K562 (cell line): ENCODE results near the gene DUSP19. TPM values are rescaled to one million over a fixed set of nuclear protein-coding genes. Genes with fewer than 3 reads are reported as not detected.
A peak's percentile ranks its signal among the peaks of the same experiment; 100 is the strongest.

ENCODE experiments used
- ATF3 ChIP-seq, 2 experiments: fragments of 450-650 bp in 1 of 2; sonication (generic) in 1 of 2; formaldehyde crosslinking in 1 of 2; IDR thresholded peaks in 1 of 2; conservative IDR thresholded peaks in 1 of 2; 2 replicates each; pipeline versions ENCODE4 v1.6.1 to v1.8.1; 2016 to 2023; ENCODE audit warnings: mild to moderate bottlenecking in 2 of 2, moderate library complexity in 2 of 2, inconsistent platforms in 1 of 2, missing genetic modification reagents in 1 of 2
- CHAMP1 ChIP-seq: fragments of 450-650 bp; IDR thresholded peaks from 2 replicates; pipeline ENCODE4 v1.6.1; 2016; ENCODE audit warnings: mild to moderate bottlenecking
- CTCFL ChIP-seq: IDR thresholded peaks from 2 replicates; pipeline ENCODE4 v1.6.1; 2011; ENCODE audit warnings: borderline replicate concordance, low read depth, mild to moderate bottlenecking, moderate library complexity, low read length; ENCODE audit not compliant: insufficient read depth, poor library complexity, severe bottlenecking
- E2F1 ChIP-seq: sonication (generic); formaldehyde crosslinking; IDR thresholded peaks from 2 replicates; pipeline ENCODE4 v1.8.1; 2023; ENCODE audit warnings: mild to moderate bottlenecking, missing genetic modification reagents, moderate library complexity
- FOXK1 ChIP-seq: sonication (generic); formaldehyde crosslinking; IDR thresholded peaks from 2 replicates; pipeline ENCODE4 v1.8.0; 2022; ENCODE audit warnings: missing genetic modification reagents, mild to moderate bottlenecking, borderline replicate concordance
- GMEB1 ChIP-seq: fragments of 250-450 bp; sonication (Bioruptor Pico); IDR thresholded peaks from 2 replicates; pipeline ENCODE4 v1.4.0; 2020; ENCODE audit warnings: mild to moderate bottlenecking
- HDAC2 ChIP-seq: fragments of 450-650 bp; IDR thresholded peaks from 2 replicates; pipeline ENCODE4 v1.6.1; 2016; ENCODE audit warnings: mild to moderate bottlenecking
- ILK ChIP-seq: fragments of 450-650 bp; IDR thresholded peaks from 2 replicates; pipeline ENCODE4 v1.6.1; 2016; ENCODE audit warnings: missing genetic modification characterization, low read depth, mild to moderate bottlenecking, missing compliant biosample characterization, moderate library complexity, borderline replicate concordance
- KAT7 ChIP-seq: sonication (generic); formaldehyde crosslinking; IDR thresholded peaks from 2 replicates; pipeline ENCODE4 v1.8.0; 2022; ENCODE audit warnings: missing genetic modification reagents, mild to moderate bottlenecking, borderline replicate concordance
- RBM22 ChIP-seq: fragments of 200-400 bp; formaldehyde crosslinking; IDR thresholded peaks from 2 replicates; pipeline ENCODE4 v1.6.1; 2018; ENCODE audit warnings: low read length, low read depth; ENCODE audit not compliant: poor library complexity, severe bottlenecking
- SPI1 ChIP-seq: IDR thresholded peaks from 2 replicates; pipeline ENCODE4 v1.6.1; 2011; ENCODE audit warnings: low read depth, low read length, control low read depth, borderline replicate concordance
- TAL1 ChIP-seq: fragments of 450-650 bp; IDR thresholded peaks from 2 replicates; pipeline ENCODE4 v1.6.1; 2016; ENCODE audit warnings: mild to moderate bottlenecking
- TRIM25 ChIP-seq: fragments of 450-650 bp; IDR thresholded peaks from 2 replicates; pipeline ENCODE4 v1.7.0; 2016; ENCODE audit warnings: borderline replicate concordance
- ZNF121 ChIP-seq: sonication (generic); formaldehyde crosslinking; conservative IDR thresholded peaks from 2 replicates; pipeline ENCODE4 v1.8.0; 2022; ENCODE audit warnings: missing genetic modification reagents
- ZNF668 ChIP-seq: fragments of 250-450 bp; sonication (Bioruptor Pico); IDR thresholded peaks from 2 replicates; pipeline ENCODE4 v1.8.0; 2022; ENCODE audit warnings: mild to moderate bottlenecking, inconsistent platforms
- polyA plus RNA-seq, 8 experiments: library from polyadenylated mRNA; depleted of rRNA in 4 of 8; stranded (reverse) in 5 of 8; unstranded in 3 of 8; fragments of >200 nt; fragmentation: Nextera tagmentation in 2 of 8; fragmentation: Illumina TruSeq in 1 of 8; extraction: Ambion mirVana in 2 of 8; extraction: Trizol in 1 of 8; gene quantifications; 2 replicates each; pipeline versions ENCODE4 v1.2.1 to v1.2.3, GENCODE V29; 2011 to 2014; ENCODE audit warnings: inconsistent platforms in 1 of 8, missing spikeins in 1 of 8
- total RNA-seq, 7 experiments: library from RNA; depleted of rRNA in 6 of 7; stranded (reverse); fragments of >200 nt in 6 of 7; fragmentation: Illumina TruSeq in 2 of 7; extraction: Trizol in 2 of 7; gene quantifications; 2 replicates each; pipeline versions ENCODE4 v1.2.1 to v1.2.3, GENCODE V29; 2011 to 2021; ENCODE audit warnings: low replicate concordance in 1 of 7

Gene DUSP19
- total and polyA plus RNA-seq, 9 of the 15 experiments (the other 6 are each of a cell fraction or from before 2014, with no cell fraction given) = 1.6 to 6.3 (median 3.1) TPM

- TF ChIP-seq KAT7 (CRISPR knock-in tag) = peak; percentile 83; the same call in 1 of the 2 replicates
- TF ChIP-seq ZNF668 = no peak
- 0 out of 2 replicates have a peak, but pooled peaks have one; percentile 21 for TF ChIP-seq ZNF121 (CRISPR knock-in tag)
- peak; percentile 98 for TF ChIP-seq SPI1
- peak; percentile 59 for TF ChIP-seq GMEB1 (CRISPR knock-in tag)
- TF ChIP-seq TRIM25 = no peak
- peak; percentile 96 for TF ChIP-seq HDAC2
- peak; percentile 70 for TF ChIP-seq RBM22
- TF ChIP-seq CTCFL = no peak
- TF ChIP-seq ILK (tag) = no peak
- peak; percentile 91; the same call in 1 of the 2 replicates for TF ChIP-seq FOXK1 (CRISPR knock-in tag)
- no peak for TF ChIP-seq TAL1
- TF ChIP-seq CHAMP1 = peak; percentile 80; the same call in 1 of the 2 replicates
- peak; percentile 91 for TF ChIP-seq ATF3 (IDR thresholded peaks at IDR 0.05)
- no peak; the same call in 1 of the 2 replicates for TF ChIP-seq ATF3 (CRISPR knock-in tag; conservative IDR thresholded peaks at IDR 0.05)
- peak; percentile 63; the same call in 1 of the 2 replicates for TF ChIP-seq E2F1 (CRISPR knock-in tag)
These were observed 45.8 kb downstream of the DUSP19 start, which contains the start of gene NUP35 (continued) for GRCh38 chr2:183124222-183124956.
